ENCODE measurements around the gene RMDN2.
"Not testable (repeated sequence)": the region's sequence is repeated elsewhere in the genome, so short reads cannot be mapped to it uniquely, and the experiment has no call there.

RMDN2 gene

GRCh38 chr2:37997629-37998028 lies 72.5 kb downstream of the RMDN2 start:
- Histone ChIP-seq H4K20me1 (ENCODE audit: insufficient read depth, low read length) (no peaks in the 10 kb centered on the region), H3K4me3 (ENCODE audit: low read depth, low read length, poor library complexity, severe bottlenecking) (no peak overlapping the region), H3K27ac (ENCODE audit: low read depth, low read length, poor library complexity, severe bottlenecking) (no peak overlapping the region), H3F3A (ENCODE audit: insufficient read depth, low read length) (no peaks in the 10 kb centered on the region), H3K9me2 (ENCODE audit: low read depth, low read length) (no peaks in the 10 kb centered on the region), H3K27me3 (ENCODE audit: insufficient read depth, low read length) (no peaks in the 10 kb centered on the region), H3K79me2 (ENCODE audit: insufficient read depth, low read length) (no peaks in the 10 kb centered on the region), H3K9me3 (ENCODE audit: low read length) (no peaks in the 10 kb centered on the region), H3K4me1 (ENCODE audit: insufficient read depth, low read length, severe bottlenecking) (no peaks in the 10 kb centered on the region), H3K9ac (ENCODE audit: low read length) (no peak overlapping the region), H2AFZ (ENCODE audit: low read length) (no peak overlapping the region), H3K4me2 (ENCODE audit: low read length) (no peak overlapping the region), H3K36me3 (ENCODE audit: insufficient read depth, low read length) (no peaks in the 10 kb centered on the region)
- TF ChIP-seq CTCF (IDR thresholded peaks at IDR 0.05; ENCODE audit: low read length) (no peak), EZH2 (IDR thresholded peaks at IDR 0.05; ENCODE audit: borderline replicate concordance, low read length) (no peak)

- Histone ChIP-seq H3K4me1 (ENCODE audit: insufficient read depth, low read length, severe bottlenecking) (no peaks in the 10 kb centered on the region), H3K27me3 (ENCODE audit: insufficient read depth, low read length) (no peaks in the 10 kb centered on the region), H4K20me1 (ENCODE audit: insufficient read depth, low read length) (no peaks in the 10 kb centered on the region), H3K4me3 (ENCODE audit: low read depth, low read length, poor library complexity, severe bottlenecking) (no peak overlapping the region), H3K27ac (ENCODE audit: low read depth, low read length, poor library complexity, severe bottlenecking) (no peak overlapping the region), H2AFZ (ENCODE audit: low read length) (no peak overlapping the region), H3F3A (ENCODE audit: insufficient read depth, low read length) (no peaks in the 10 kb centered on the region), H3K9me3 (ENCODE audit: low read length) (no peaks in the 10 kb centered on the region), H3K4me2 (ENCODE audit: low read length) (no peak overlapping the region), H3K79me2 (ENCODE audit: insufficient read depth, low read length) (no peaks in the 10 kb centered on the region), H3K9me2 (ENCODE audit: low read depth, low read length) (no peaks in the 10 kb centered on the region), H3K9ac (ENCODE audit: low read length) (no peak overlapping the region), H3K36me3 (ENCODE audit: insufficient read depth, low read length) (no peaks in the 10 kb centered on the region)
- TF ChIP-seq EZH2 (IDR thresholded peaks at IDR 0.05; ENCODE audit: borderline replicate concordance, low read length), result no peak
- TF ChIP-seq CTCF (IDR thresholded peaks at IDR 0.05; ENCODE audit: low read length), result no peak
Observed at GRCh38 chr2:38000485-38001222, 75.6 kb downstream of the RMDN2 start.

- H3K79me2 ChIP-seq (ENCODE audit: insufficient read depth, low read length); H3K27ac ChIP-seq (ENCODE audit: low read depth, low read length, poor library complexity, severe bottlenecking); H3K9me2 ChIP-seq (ENCODE audit: low read depth, low read length); H3K36me3 ChIP-seq (ENCODE audit: insufficient read depth, low read length); H3K27me3 ChIP-seq (ENCODE audit: insufficient read depth, low read length); H3K4me1 ChIP-seq (ENCODE audit: insufficient read depth, low read length, severe bottlenecking); H3F3A ChIP-seq (ENCODE audit: insufficient read depth, low read length); H2AFZ ChIP-seq (ENCODE audit: low read length); H3K9me3 ChIP-seq (ENCODE audit: low read length); H3K9ac ChIP-seq (ENCODE audit: low read length); H3K4me2 ChIP-seq (ENCODE audit: low read length); H4K20me1 ChIP-seq (ENCODE audit: insufficient read depth, low read length); H3K4me3 ChIP-seq (ENCODE audit: low read depth, low read length, poor library complexity, severe bottlenecking): not testable (repeated sequence)
Observed at GRCh38 chr2:38010187-38010586, 85.1 kb downstream of the RMDN2 start.

- Histone ChIP-seq H3F3A (ENCODE audit: insufficient read depth, low read length) (no peaks in the 10 kb centered on the region), H3K27ac (ENCODE audit: low read depth, low read length, poor library complexity, severe bottlenecking) (no peak overlapping the region), H3K4me2 (ENCODE audit: low read length) (no peak overlapping the region), H3K9me2 (ENCODE audit: low read depth, low read length) (no peaks in the 10 kb centered on the region), H3K9me3 (ENCODE audit: low read length) (no peaks in the 10 kb centered on the region), H3K27me3 (ENCODE audit: insufficient read depth, low read length) (no peaks in the 10 kb centered on the region), H3K79me2 (ENCODE audit: insufficient read depth, low read length) (no peaks in the 10 kb centered on the region), H3K9ac (ENCODE audit: low read length) (no peak overlapping the region), H4K20me1 (ENCODE audit: insufficient read depth, low read length) (no peaks in the 10 kb centered on the region), H2AFZ (ENCODE audit: low read length) (no peak overlapping the region), H3K4me3 (ENCODE audit: low read depth, low read length, poor library complexity, severe bottlenecking) (no peak overlapping the region), H3K4me1 (ENCODE audit: insufficient read depth, low read length, severe bottlenecking) (no peaks in the 10 kb centered on the region), H3K36me3 (ENCODE audit: insufficient read depth, low read length) (no peaks in the 10 kb centered on the region)
- TF ChIP-seq CTCF (IDR thresholded peaks at IDR 0.05; ENCODE audit: low read length) (no peak), EZH2 (IDR thresholded peaks at IDR 0.05; ENCODE audit: borderline replicate concordance, low read length) (no peak)
Observed at GRCh38 chr2:38010995-38011394, 85.9 kb downstream of the RMDN2 start.
